Stimulated activated CD8-positive, alpha-beta memory T cell treated with anti-CD3 and anti-CD28 coated beads, Interleukin-15, amount 100 ng/mL, for 1 hour (primary cell): ENCODE data around the gene YTHDC1.

Source experiments
- DNase-seq: peaks from one replicate; pipeline ENCODE4 v3.0.0-alpha.2; 2020; ENCODE audit warnings: low read depth

The YTHDC1 gene

GRCh38 chr4:68358988-68359387, 9.1 kb upstream of the YTHDC1 start:
- no peak for DNase-seq

GRCh38 chr4:68352791-68353190, 2.9 kb upstream of the YTHDC1 start:
- DNase-seq: no peak

- DNase-seq: peak; percentile 1
Observed at GRCh38 chr4:68349279-68349648, 626 bp downstream of the YTHDC1 start.

- no peak for DNase-seq
Observed at GRCh38 chr4:68348577-68348976, 1.3 kb downstream of the YTHDC1 start.

- no peak for DNase-seq
Observed at GRCh38 chr4:68347845-68348244, 2.0 kb downstream of the YTHDC1 start.

GRCh38 chr4:68346461-68346860, 3.4 kb downstream of the YTHDC1 start:
- DNase-seq: no peak

- DNase-seq: no peak
Observed at GRCh38 chr4:68344785-68345184, 5.1 kb downstream of the YTHDC1 start.

GRCh38 chr4:68344049-68344448, 5.8 kb downstream of the YTHDC1 start:
- DNase-seq: no peak

GRCh38 chr4:68342134-68342533, 7.8 kb downstream of the YTHDC1 start:
- no peak for DNase-seq

GRCh38 chr4:68338625-68339024, 11.3 kb downstream of the YTHDC1 start:
- no peak for DNase-seq

- no peak for DNase-seq
Observed at GRCh38 chr4:68337522-68337921, 12.4 kb downstream of the YTHDC1 start.

- DNase-seq: no peak
Observed at GRCh38 chr4:68337004-68337403, 12.9 kb downstream of the YTHDC1 start.

- no peak for DNase-seq
Observed at GRCh38 chr4:68336530-68336929, 13.4 kb downstream of the YTHDC1 start.

GRCh38 chr4:68326141-68326540, 23.7 kb downstream of the YTHDC1 start:
- DNase-seq: no peak

GRCh38 chr4:68324519-68325262, 25.2 kb downstream of the YTHDC1 start:
- no peak for DNase-seq

- DNase-seq: no peak
Observed at GRCh38 chr4:68319040-68319439, 30.9 kb downstream of the YTHDC1 start.

- DNase-seq: no peak
Observed at GRCh38 chr4:68316193-68316969, 33.5 kb downstream of the YTHDC1 start.

- DNase-seq: no peak
Observed at GRCh38 chr4:68310651-68311247, 39.1 kb downstream of the YTHDC1 start.

GRCh38 chr4:68304731-68305130, 45.2 kb downstream of the YTHDC1 start:
- no peak for DNase-seq

- no peak for DNase-seq
Observed at GRCh38 chr4:68299492-68300457, 50.1 kb downstream of the YTHDC1 start.

- no peak for DNase-seq
Observed at GRCh38 chr4:68297137-68297536, 52.8 kb downstream of the YTHDC1 start.

GRCh38 chr4:68291256-68291655, 58.6 kb downstream of the YTHDC1 start:
- no peak for DNase-seq
